Osteocyte (in vitro differentiated cells): ENCODE data around the gene PKNOX1. TPM values are rescaled to one million over a fixed set of nuclear protein-coding genes. Genes with fewer than 3 reads are reported as not detected.
"Not testable (repeated sequence)": the region's sequence is repeated elsewhere in the genome, so short reads cannot be mapped to it uniquely, and the experiment has no call there.

ENCODE experiments used
- DNase-seq: peaks from one replicate; pipeline ENCODE4 v3.0.0; 2021; ENCODE audit warnings: mixed read lengths; ENCODE audit not compliant: unreplicated experiment; ENCODE audit errors: extremely low spot score
- H3K27ac Mint-ChIP-seq: one replicate; pipeline ENCODE4 v1.8.0; 2021; ENCODE audit warnings: mild to moderate bottlenecking, mixed read lengths; ENCODE audit not compliant: unreplicated experiment
- H3K27me3 Mint-ChIP-seq: one replicate; pipeline ENCODE4 v1.8.0; 2021; ENCODE audit warnings: mixed read lengths; ENCODE audit not compliant: unreplicated experiment
- H3K36me3 Mint-ChIP-seq: one replicate; pipeline ENCODE4 v1.8.0; 2021; ENCODE audit warnings: mixed read lengths; ENCODE audit not compliant: unreplicated experiment
- H3K4me1 Mint-ChIP-seq: one replicate; pipeline ENCODE4 v1.8.0; 2021; ENCODE audit warnings: mixed read lengths; ENCODE audit not compliant: unreplicated experiment
- H3K4me3 Mint-ChIP-seq: one replicate; pipeline ENCODE4 v1.8.0; 2021; ENCODE audit warnings: mild to moderate bottlenecking, moderate library complexity, mixed read lengths; ENCODE audit not compliant: unreplicated experiment
- H3K9me3 Mint-ChIP-seq: one replicate; pipeline ENCODE4 v1.8.0; 2021; ENCODE audit warnings: mixed read lengths; ENCODE audit not compliant: unreplicated experiment
- CTCF ChIP-seq: fragments of 200-600 bp; sonication (generic); IDR thresholded peaks from 2 replicates; pipeline ENCODE4 v1.5.0; 2021; ENCODE audit warnings: antibody characterized with exemption, mild to moderate bottlenecking, moderate library complexity
- total RNA-seq: library from RNA; stranded (reverse); gene quantifications from 2 replicates; pipeline ENCODE4 v1.2.1, GENCODE V29; 2021

Gene PKNOX1
- total RNA-seq, 1 donor from 2014 or later: 14.2 TPM

- H3K4me1 Mint-ChIP-seq: peaks cover 7% of the 10 kb centered on the region
- no peak overlapping the region for H3K27ac Mint-ChIP-seq
- H3K27me3 Mint-ChIP-seq: no peaks in the 10 kb centered on the region
- DNase-seq: no peak
- no peaks in the 10 kb centered on the region for H3K9me3 Mint-ChIP-seq
- no peak overlapping the region for H3K4me3 Mint-ChIP-seq
- peaks cover 7% of the 10 kb centered on the region for H3K36me3 Mint-ChIP-seq
- TF ChIP-seq CTCF: no peak
Measured at GRCh38 chr21:43034826-43035225, 60.5 kb downstream of the PKNOX1 start.

GRCh38 chr21:43036889-43037288 lies 62.5 kb downstream of the PKNOX1 start:
- not testable (repeated sequence) for H3K9me3 Mint-ChIP-seq, H3K27me3 Mint-ChIP-seq, H3K36me3 Mint-ChIP-seq, H3K4me1 Mint-ChIP-seq, DNase-seq, H3K4me3 Mint-ChIP-seq, H3K27ac Mint-ChIP-seq

- not testable (repeated sequence) for H3K27me3 Mint-ChIP-seq, H3K9me3 Mint-ChIP-seq, H3K4me3 Mint-ChIP-seq, H3K27ac Mint-ChIP-seq, H3K36me3 Mint-ChIP-seq, H3K4me1 Mint-ChIP-seq, DNase-seq
Measured at GRCh38 chr21:43037918-43038658, 63.7 kb downstream of the PKNOX1 start.

GRCh38 chr21:43038659-43039044 lies 64.3 kb downstream of the PKNOX1 start:
- H3K27ac Mint-ChIP-seq, DNase-seq, H3K4me1 Mint-ChIP-seq, H3K9me3 Mint-ChIP-seq, H3K4me3 Mint-ChIP-seq, H3K36me3 Mint-ChIP-seq, H3K27me3 Mint-ChIP-seq: not testable (repeated sequence)

GRCh38 chr21:43042169-43042568 lies 67.8 kb downstream of the PKNOX1 start:
- not testable (repeated sequence) for H3K36me3 Mint-ChIP-seq, H3K4me1 Mint-ChIP-seq, DNase-seq, H3K27ac Mint-ChIP-seq, H3K9me3 Mint-ChIP-seq, H3K4me3 Mint-ChIP-seq, H3K27me3 Mint-ChIP-seq

GRCh38 chr21:43043291-43043690 lies 68.9 kb downstream of the PKNOX1 start:
- not testable (repeated sequence) for H3K9me3 Mint-ChIP-seq, H3K27me3 Mint-ChIP-seq, H3K27ac Mint-ChIP-seq, H3K4me1 Mint-ChIP-seq, H3K4me3 Mint-ChIP-seq, H3K36me3 Mint-ChIP-seq, DNase-seq

- H3K4me3 Mint-ChIP-seq, H3K9me3 Mint-ChIP-seq, H3K27ac Mint-ChIP-seq, H3K36me3 Mint-ChIP-seq, H3K4me1 Mint-ChIP-seq, DNase-seq, H3K27me3 Mint-ChIP-seq: not testable (repeated sequence)
Measured at GRCh38 chr21:43044547-43044946, 70.2 kb downstream of the PKNOX1 start.

- not testable (repeated sequence) for H3K4me1 Mint-ChIP-seq, H3K4me3 Mint-ChIP-seq, DNase-seq, H3K9me3 Mint-ChIP-seq, H3K36me3 Mint-ChIP-seq, H3K27me3 Mint-ChIP-seq
- peak overlapping the region; percentile 56 for H3K27ac Mint-ChIP-seq
Measured at GRCh38 chr21:43045165-43045875, 71.0 kb downstream of the PKNOX1 start.

GRCh38 chr21:43045876-43046821 lies 71.8 kb downstream of the PKNOX1 start:
- not testable (repeated sequence) for H3K4me1 Mint-ChIP-seq, H3K36me3 Mint-ChIP-seq, H3K4me3 Mint-ChIP-seq, H3K9me3 Mint-ChIP-seq, H3K27ac Mint-ChIP-seq, DNase-seq, H3K27me3 Mint-ChIP-seq

GRCh38 chr21:43053112-43053511 lies 78.8 kb downstream of the PKNOX1 start:
- not testable (repeated sequence) for H3K9me3 Mint-ChIP-seq, DNase-seq, H3K4me3 Mint-ChIP-seq, H3K36me3 Mint-ChIP-seq, H3K27ac Mint-ChIP-seq, H3K4me1 Mint-ChIP-seq, H3K27me3 Mint-ChIP-seq
